ENCODE data around the gene FPGS. TPM values are rescaled to one million over a fixed set of nuclear protein-coding genes. Genes with fewer than 3 reads are reported as not detected.

FPGS gene
- total RNA-seq, 1 experiment from 2014 or later: 70.6 TPM

DNA sequence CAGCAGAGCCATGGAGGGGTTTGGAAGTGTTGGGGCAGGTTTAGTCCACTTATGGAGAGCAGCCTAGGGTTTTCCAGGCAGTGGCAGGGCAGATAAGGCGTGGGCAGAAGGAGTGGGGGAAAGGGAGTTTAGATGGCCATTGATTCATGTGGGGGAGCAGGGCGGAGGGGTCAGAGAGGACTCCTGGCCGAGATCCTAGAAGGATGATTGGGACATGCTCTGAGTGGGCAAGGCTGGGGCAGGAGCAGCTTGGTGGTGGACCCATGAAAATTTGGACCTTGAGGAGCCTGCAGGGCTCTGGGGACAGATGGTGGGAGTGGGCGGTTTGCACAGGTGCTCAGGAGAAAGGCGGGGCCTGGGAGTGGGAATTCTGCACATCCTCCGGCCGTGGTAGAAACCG is 49.5 kb upstream of the FPGS start:
- no peak for DNase-seq (ENCODE audit: low read depth, low spot score)

More for the DNA sequence above, 49.5 kb upstream of the FPGS start:
- no TSS peak for BruUV-seq (replicated peaks)
- ChIA-PET CTCF (no interaction called here), POLR2A (no interaction called here), RAD21 (ENCODE audit: low non-redundant PET in 1 of 2, low total read pairs in 2 of 2, uncharacterized antibody in 2 of 2, unreplicated experiment in 2 of 2) (no interaction called here)
- Histone ChIP-seq H3K4me3 (replicated peaks in 1 of 2; ENCODE audit: low read depth in 1 of 2, low read length in 2 of 2) (no peak overlapping the region), H3K36me3 (ENCODE audit: control insufficient read depth in 1 of 2, insufficient read depth in 2 of 2, low read length in 2 of 2) (no peaks in the 10 kb centered on the region), H3K4me2 (ENCODE audit: low read length) (no peak overlapping the region), H3K27me3 (ENCODE audit: insufficient read depth, low read length) (no peaks in the 10 kb centered on the region), H3K4me1 (ENCODE audit: control insufficient read depth in 1 of 2, insufficient read depth in 2 of 2, low read length in 2 of 2) (no peaks in the 10 kb centered on the region), H3K9me3 (ENCODE audit: control insufficient read depth in 1 of 2, insufficient read depth in 1 of 2, low read depth in 1 of 2, low read length in 2 of 2) (no peaks in the 10 kb centered on the region), H3K27ac (ENCODE audit: low read depth, low read length) (no peak overlapping the region), H4K20me1 (ENCODE audit: insufficient read depth) (no peaks in the 10 kb centered on the region), H2AFZ (ENCODE audit: low read depth, low read length, poor library complexity, severe bottlenecking) (no peak overlapping the region), H3K9me2 (ENCODE audit: insufficient read depth) (no peaks in the 10 kb centered on the region), H3K9ac (ENCODE audit: low read length) (no peak overlapping the region), H3K79me2 (ENCODE audit: insufficient read depth, low read length) (no peaks in the 10 kb centered on the region)
- TF ChIP-seq EZH2phosphoT487 (IDR thresholded peaks at IDR 0.05; ENCODE audit: borderline replicate concordance) (no peak), ZFX (IDR thresholded peaks at IDR 0.05) (no peak), POLR2A (IDR thresholded peaks at IDR 0.05; ENCODE audit: borderline replicate concordance, extremely low read depth, insufficient read depth, insufficient read length) (no peak), JUND (IDR thresholded peaks at IDR 0.05) (no peak), FOSL1 (IDR thresholded peaks at IDR 0.05; ENCODE audit: low read depth) (no peak), RAD21 (IDR thresholded peaks at IDR 0.05; ENCODE audit: low read depth) (no peak), YY1 (IDR thresholded peaks at IDR 0.05; ENCODE audit: extremely low read depth, insufficient replicate concordance, low read depth, low read length) (no peak), SIN3A (IDR thresholded peaks at IDR 0.05; ENCODE audit: low read depth) (no peak)
- TF ChIP-seq, protein P1, sequence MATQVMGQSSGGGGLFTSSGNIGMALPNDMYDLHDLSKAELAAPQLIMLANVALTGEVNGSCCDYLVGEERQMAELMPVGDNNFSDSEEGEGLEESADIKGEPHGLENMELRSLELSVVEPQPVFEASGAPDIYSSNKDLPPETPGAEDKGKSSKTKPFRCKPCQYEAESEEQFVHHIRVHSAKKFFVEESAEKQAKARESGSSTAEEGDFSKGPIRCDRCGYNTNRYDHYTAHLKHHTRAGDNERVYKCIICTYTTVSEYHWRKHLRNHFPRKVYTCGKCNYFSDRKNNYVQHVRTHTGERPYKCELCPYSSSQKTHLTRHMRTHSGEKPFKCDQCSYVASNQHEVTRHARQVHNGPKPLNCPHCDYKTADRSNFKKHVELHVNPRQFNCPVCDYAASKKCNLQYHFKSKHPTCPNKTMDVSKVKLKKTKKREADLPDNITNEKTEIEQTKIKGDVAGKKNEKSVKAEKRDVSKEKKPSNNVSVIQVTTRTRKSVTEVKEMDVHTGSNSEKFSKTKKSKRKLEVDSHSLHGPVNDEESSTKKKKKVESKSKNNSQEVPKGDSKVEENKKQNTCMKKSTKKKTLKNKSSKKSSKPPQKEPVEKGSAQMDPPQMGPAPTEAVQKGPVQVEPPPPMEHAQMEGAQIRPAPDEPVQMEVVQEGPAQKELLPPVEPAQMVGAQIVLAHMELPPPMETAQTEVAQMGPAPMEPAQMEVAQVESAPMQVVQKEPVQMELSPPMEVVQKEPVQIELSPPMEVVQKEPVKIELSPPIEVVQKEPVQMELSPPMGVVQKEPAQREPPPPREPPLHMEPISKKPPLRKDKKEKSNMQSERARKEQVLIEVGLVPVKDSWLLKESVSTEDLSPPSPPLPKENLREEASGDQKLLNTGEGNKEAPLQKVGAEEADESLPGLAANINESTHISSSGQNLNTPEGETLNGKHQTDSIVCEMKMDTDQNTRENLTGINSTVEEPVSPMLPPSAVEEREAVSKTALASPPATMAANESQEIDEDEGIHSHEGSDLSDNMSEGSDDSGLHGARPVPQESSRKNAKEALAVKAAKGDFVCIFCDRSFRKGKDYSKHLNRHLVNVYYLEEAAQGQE (IDR thresholded peaks at IDR 0.05; ENCODE audit: low read depth): no peak
- TF ChIP-seq, protein P2, sequence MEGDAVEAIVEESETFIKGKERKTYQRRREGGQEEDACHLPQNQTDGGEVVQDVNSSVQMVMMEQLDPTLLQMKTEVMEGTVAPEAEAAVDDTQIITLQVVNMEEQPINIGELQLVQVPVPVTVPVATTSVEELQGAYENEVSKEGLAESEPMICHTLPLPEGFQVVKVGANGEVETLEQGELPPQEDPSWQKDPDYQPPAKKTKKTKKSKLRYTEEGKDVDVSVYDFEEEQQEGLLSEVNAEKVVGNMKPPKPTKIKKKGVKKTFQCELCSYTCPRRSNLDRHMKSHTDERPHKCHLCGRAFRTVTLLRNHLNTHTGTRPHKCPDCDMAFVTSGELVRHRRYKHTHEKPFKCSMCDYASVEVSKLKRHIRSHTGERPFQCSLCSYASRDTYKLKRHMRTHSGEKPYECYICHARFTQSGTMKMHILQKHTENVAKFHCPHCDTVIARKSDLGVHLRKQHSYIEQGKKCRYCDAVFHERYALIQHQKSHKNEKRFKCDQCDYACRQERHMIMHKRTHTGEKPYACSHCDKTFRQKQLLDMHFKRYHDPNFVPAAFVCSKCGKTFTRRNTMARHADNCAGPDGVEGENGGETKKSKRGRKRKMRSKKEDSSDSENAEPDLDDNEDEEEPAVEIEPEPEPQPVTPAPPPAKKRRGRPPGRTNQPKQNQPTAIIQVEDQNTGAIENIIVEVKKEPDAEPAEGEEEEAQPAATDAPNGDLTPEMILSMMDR (IDR thresholded peaks at IDR 0.05 in 2 of 3, conservative IDR thresholded peaks at IDR 0.05 in 1 of 3; ENCODE audit: borderline replicate concordance in 1 of 3, insufficient read depth in 1 of 3, low read depth in 2 of 3, low read length in 2 of 3): no peak
- TF ChIP-seq, protein P3, sequence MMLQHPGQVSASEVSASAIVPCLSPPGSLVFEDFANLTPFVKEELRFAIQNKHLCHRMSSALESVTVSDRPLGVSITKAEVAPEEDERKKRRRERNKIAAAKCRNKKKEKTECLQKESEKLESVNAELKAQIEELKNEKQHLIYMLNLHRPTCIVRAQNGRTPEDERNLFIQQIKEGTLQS (IDR thresholded peaks at IDR 0.05): no peak
- ATAC-seq: no peak
- intact Hi-C loops (cut with micrococcal nuclease): no loop called here
